ENCODE data around the gene MIPEP.

DNA sequence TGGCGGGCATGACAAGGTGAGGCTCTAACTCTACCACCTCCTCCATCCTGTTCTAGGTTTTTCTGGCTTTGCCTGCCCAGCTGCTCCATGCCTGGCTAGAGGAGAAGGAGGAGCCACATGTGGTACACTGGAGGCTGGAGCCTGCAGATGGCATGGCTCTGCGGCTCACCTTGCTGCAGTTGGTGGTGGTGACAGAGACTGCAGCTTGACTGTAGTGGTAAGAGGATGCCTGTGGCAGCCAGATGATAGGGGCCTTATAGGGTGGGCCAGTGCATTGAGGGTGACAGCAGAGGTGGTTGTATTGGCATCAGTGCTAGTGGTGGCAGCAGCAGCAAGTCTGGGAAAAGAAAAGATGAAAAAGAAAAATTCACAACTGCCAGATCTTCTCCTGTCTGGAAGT is 172.8 kb downstream of the MIPEP start:
- TF ChIP-seq POLR2A (IDR thresholded peaks at IDR 0.05), result no peak
- no peak for TF ChIP-seq CTCF (IDR thresholded peaks at IDR 0.05)

All from esophagus squamous epithelium (tissue), 4 donors.